Eye (tissue), 1 donor: ENCODE results near the gene NAPEPLD.
"Not testable (repeated sequence)": the region's sequence is repeated elsewhere in the genome, so short reads cannot be mapped to it uniquely, and the experiment has no call there.

ENCODE experiments used
- DNase-seq: peaks from one replicate; pipeline ENCODE4 v3.0.0-alpha.2; 2015

NAPEPLD gene

GRCh38 chr7:103059471-103059870, 89.4 kb downstream of the NAPEPLD start:
- DNase-seq, result no peak

- no peak for DNase-seq
Measured at GRCh38 chr7:103058122-103058521, 90.8 kb downstream of the NAPEPLD start.

GRCh38 chr7:103056006-103056405, 92.9 kb downstream of the NAPEPLD start:
- DNase-seq, result not testable (repeated sequence)

- DNase-seq, result no peak
Measured at GRCh38 chr7:103051519-103051918, 97.4 kb downstream of the NAPEPLD start.
